Smooth muscle cell (in vitro differentiated cells): ENCODE results near the gene ATP8A1. TPM values are rescaled to one million over a fixed set of nuclear protein-coding genes. Genes with fewer than 3 reads are reported as not detected.

ENCODE experiments used
- DNase-seq: peaks from one replicate; lab custom pipeline; 2025; ENCODE audit not compliant: unreplicated experiment; lab: John Stamatoyannopoulos, UW
- H2AFZ ChIP-seq: fragments of 200-600 bp; sonication (generic); 2 replicates; pipeline ENCODE4 v1.6.0; 2016; ENCODE audit warnings: antibody characterized with exemption, low read depth, mild to moderate bottlenecking
- H3F3A ChIP-seq: fragments of 200-600 bp; sonication (generic); 2 replicates; pipeline ENCODE4 v1.6.0; 2017; ENCODE audit warnings: antibody characterized with exemption, low read depth
- H3K27ac ChIP-seq: fragments of 200-600 bp; sonication (generic); 2 replicates; pipeline ENCODE4 v1.5.1; 2016; ENCODE audit warnings: low read depth, mild to moderate bottlenecking
- H3K27me3 ChIP-seq: fragments of 200-600 bp; sonication (generic); 2 replicates; pipeline ENCODE4 v1.6.1; 2016; ENCODE audit warnings: low read depth, mild to moderate bottlenecking
- H3K36me3 ChIP-seq: fragments of 200-600 bp; sonication (generic); 2 replicates; pipeline ENCODE4 v1.5.1; 2016; ENCODE audit warnings: low read depth
- H3K4me1 ChIP-seq: fragments of 200-600 bp; sonication (generic); 2 replicates; pipeline ENCODE4 v1.5.1; 2016; ENCODE audit warnings: low read depth
- H3K4me2 ChIP-seq: fragments of 200-600 bp; sonication (generic); 2 replicates; pipeline ENCODE4 v1.6.0; 2016; ENCODE audit warnings: mild to moderate bottlenecking
- H3K4me3 ChIP-seq: fragments of 200-600 bp; sonication (generic); 2 replicates; pipeline ENCODE4 v1.5.1; 2016; ENCODE audit warnings: mild to moderate bottlenecking
- H3K79me2 ChIP-seq: fragments of 200-600 bp; sonication (generic); 2 replicates; pipeline ENCODE4 v1.6.0; 2016; ENCODE audit warnings: low read depth, mild to moderate bottlenecking
- H3K9ac ChIP-seq: fragments of 200-600 bp; sonication (generic); 2 replicates; pipeline ENCODE4 v1.6.0; 2016; ENCODE audit warnings: low read depth
- H3K9me3 ChIP-seq: fragments of 200-600 bp; sonication (generic); replicated peaks from 2 replicates; pipeline ENCODE4 v1.5.1; 2016; ENCODE audit warnings: low read depth
- H4K20me1 ChIP-seq: fragments of 200-600 bp; sonication (generic); 2 replicates; pipeline ENCODE4 v1.6.0; 2016; ENCODE audit warnings: low read depth
- whole genome bisulfite sequencing: methylation state at CpG from one replicate; pipeline ENCODE4 v1.1.7; 2016; ENCODE audit warnings: low lambda C conversion rate; 5-methylcytosine and 5-hydroxymethylcytosine counted together
- polyA plus RNA-seq: library from polyadenylated mRNA; unstranded; fragments of >200 nt; fragmentation: Nextera tagmentation; extraction: Ambion mirVana; gene quantifications from 2 replicates; pipeline ENCODE4 v1.2.1, GENCODE V29; 2016
- total RNA-seq: library from RNA; depleted of rRNA; stranded (reverse); fragments of >200 nt; gene quantifications from 2 replicates; pipeline ENCODE4 v1.2.3, GENCODE V29; 2014
- TF ChIP-seq, protein P1 (sequence below): fragments of 200-600 bp; sonication (generic); IDR thresholded peaks from 2 replicates; pipeline ENCODE4 v1.5.1; 2017; ENCODE audit warnings: borderline replicate concordance, mild to moderate bottlenecking, antibody characterized with exemption; ENCODE audit not compliant: insufficient read depth, poor library complexity, severe bottlenecking

Gene ATP8A1
- total and polyA plus RNA-seq, 2 experiments from 2014 or later, result 1.8 TPM; not detected in 1

DNA sequence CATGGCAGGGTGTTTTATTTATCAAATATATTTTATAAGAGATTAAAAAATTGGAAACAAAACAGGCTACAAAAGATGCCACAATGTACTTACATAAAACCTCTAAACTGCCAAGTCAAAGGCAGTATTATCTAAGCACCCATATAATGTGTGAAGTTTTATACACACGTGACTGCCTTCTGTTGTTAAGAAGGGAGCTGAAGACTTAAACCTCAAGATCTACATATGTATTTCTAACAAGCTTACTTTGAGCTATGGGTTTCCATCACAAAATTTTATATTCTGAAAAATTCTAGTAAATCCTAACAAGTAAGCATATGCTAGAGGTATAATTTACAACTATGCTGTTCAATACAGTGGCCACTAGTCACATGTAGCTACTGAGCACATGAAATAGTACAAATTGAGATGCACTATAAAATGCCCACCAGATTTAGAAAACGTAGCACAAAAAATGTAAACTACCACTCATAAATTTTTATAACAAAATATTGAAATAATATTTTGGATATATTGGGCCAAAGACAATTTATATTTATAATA lies 9.8 kb downstream of the ATP8A1 start:
- H3K4me3 ChIP-seq, result no peak overlapping the region
- WGBS, result 58% methylated on average over 2 of the region's 2 CpGs
- no peak for DNase-seq

DNA sequence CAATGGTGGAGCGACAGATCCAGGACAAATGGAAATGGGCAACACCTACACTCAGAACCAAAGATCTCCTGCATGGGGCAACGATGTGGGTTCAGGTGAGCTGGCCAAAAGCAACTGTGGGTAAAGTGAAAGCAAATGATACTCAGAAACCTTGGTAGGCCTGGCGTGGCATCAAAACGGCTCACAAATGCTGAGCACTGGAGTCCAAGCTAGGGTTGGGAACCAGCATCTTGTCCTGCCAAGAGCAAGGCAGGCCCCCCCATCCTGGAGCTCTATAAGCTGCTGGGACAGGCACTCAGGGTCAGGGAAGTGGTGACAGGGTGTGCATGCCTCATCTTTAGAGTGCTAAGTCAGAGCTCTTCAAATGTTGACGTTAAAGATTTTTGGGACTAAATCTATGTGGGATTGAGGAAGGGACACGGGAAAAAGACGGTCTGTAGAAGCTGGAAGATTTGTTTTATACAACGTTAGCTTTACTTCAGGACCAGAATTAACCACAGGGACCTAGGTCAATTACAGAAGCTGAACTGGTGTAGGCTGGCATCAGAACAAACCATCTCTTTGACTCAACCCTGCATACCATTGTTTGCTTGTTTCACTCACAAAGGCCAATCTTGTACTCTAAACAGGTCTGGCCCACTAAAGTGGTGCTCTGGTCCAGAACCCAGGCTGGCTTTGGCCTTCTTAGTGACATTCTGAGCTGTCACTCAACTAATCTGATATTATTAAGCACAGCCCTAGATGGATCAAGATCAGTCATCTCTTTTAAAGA lies 10.7 kb downstream of the ATP8A1 start:
- H3K4me2 ChIP-seq, result no peak overlapping the region
- no peak overlapping the region for H2AFZ ChIP-seq
- TF ChIP-seq, protein P1, sequence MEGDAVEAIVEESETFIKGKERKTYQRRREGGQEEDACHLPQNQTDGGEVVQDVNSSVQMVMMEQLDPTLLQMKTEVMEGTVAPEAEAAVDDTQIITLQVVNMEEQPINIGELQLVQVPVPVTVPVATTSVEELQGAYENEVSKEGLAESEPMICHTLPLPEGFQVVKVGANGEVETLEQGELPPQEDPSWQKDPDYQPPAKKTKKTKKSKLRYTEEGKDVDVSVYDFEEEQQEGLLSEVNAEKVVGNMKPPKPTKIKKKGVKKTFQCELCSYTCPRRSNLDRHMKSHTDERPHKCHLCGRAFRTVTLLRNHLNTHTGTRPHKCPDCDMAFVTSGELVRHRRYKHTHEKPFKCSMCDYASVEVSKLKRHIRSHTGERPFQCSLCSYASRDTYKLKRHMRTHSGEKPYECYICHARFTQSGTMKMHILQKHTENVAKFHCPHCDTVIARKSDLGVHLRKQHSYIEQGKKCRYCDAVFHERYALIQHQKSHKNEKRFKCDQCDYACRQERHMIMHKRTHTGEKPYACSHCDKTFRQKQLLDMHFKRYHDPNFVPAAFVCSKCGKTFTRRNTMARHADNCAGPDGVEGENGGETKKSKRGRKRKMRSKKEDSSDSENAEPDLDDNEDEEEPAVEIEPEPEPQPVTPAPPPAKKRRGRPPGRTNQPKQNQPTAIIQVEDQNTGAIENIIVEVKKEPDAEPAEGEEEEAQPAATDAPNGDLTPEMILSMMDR, result no peak
- no peak overlapping the region for H3K9ac ChIP-seq
- H3K27me3 ChIP-seq, result no peaks in the 10 kb centered on the region
- WGBS, result 92% methylated on average over 8 of the region's 8 CpGs
- no peaks in the 10 kb centered on the region for H4K20me1 ChIP-seq
- H3K36me3 ChIP-seq, result no peaks in the 10 kb centered on the region
- no peak overlapping the region for H3K4me3 ChIP-seq
- DNase-seq, result no peak
- H3F3A ChIP-seq, result no peaks in the 10 kb centered on the region
- no peaks in the 10 kb centered on the region for H3K79me2 ChIP-seq
- H3K9me3 ChIP-seq, result no peaks in the 10 kb centered on the region
- H3K4me1 ChIP-seq, result peaks cover 10% of the 10 kb centered on the region
- no peak overlapping the region for H3K27ac ChIP-seq

More for the DNA sequence above, 9.8 kb downstream of the ATP8A1 start:
- Histone ChIP-seq H3F3A (no peaks in the 10 kb centered on the region), H2AFZ (no peak overlapping the region), H3K27me3 (no peaks in the 10 kb centered on the region), H3K79me2 (no peaks in the 10 kb centered on the region), H3K36me3 (no peaks in the 10 kb centered on the region), H3K9ac (no peak overlapping the region), H3K4me1 (peaks cover 4% of the 10 kb centered on the region), H3K9me3 (no peaks in the 10 kb centered on the region), H4K20me1 (no peaks in the 10 kb centered on the region), H3K4me2 (no peak overlapping the region), H3K27ac (no peak overlapping the region)
- TF ChIP-seq, protein P1, result no peak

DNA sequence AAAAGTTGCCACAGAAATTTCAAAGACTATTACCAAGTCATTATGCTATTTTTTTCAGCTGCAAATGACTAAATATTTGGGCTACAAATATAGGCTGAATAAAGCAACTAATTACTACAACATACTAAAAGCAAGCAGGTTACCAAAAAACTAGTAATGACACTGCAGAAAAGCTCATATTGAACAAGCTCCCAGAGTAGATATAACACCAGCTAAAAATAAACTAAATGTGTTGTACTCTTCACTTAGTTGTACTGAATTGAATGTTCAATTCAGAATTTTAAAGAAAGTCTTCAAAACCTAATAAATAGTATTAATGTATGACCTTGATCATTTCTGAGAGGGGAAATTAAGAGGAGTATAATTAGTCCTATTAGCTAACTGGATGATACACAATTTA lies 12.0 kb downstream of the ATP8A1 start:
- no peaks in the 10 kb centered on the region for H3F3A ChIP-seq
- H3K36me3 ChIP-seq, result no peaks in the 10 kb centered on the region
- no peak overlapping the region for H3K4me3 ChIP-seq
- DNase-seq, result no peak
- no peak overlapping the region for H3K9ac ChIP-seq
- H3K4me1 ChIP-seq, result peaks cover 10% of the 10 kb centered on the region
- no peaks in the 10 kb centered on the region for H3K27me3 ChIP-seq
- no peaks in the 10 kb centered on the region for H4K20me1 ChIP-seq
- no peaks in the 10 kb centered on the region for H3K9me3 ChIP-seq
- TF ChIP-seq, protein P1, result no peak
- H3K79me2 ChIP-seq, result no peaks in the 10 kb centered on the region
- no peak overlapping the region for H3K4me2 ChIP-seq
- H3K27ac ChIP-seq, result no peak overlapping the region
- no peak overlapping the region for H2AFZ ChIP-seq

DNA sequence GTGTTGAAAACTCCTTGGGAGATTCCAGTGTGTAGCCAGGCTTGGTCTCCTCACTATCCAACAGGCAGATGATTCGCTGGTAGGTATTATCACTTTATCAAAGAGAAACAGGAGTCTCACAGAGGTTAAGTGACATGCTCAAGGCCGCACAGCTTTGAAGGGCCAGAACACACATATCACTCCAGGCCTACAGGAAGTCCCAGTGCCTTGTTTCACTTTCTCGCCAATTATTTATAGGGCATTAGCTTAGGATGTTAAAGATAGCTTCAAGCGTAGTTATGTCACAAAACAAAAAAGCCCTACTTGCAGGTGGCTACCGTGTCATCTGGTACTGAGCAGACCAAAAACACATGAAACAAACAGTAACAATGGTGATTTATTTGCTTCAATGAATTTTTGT lies 13.2 kb downstream of the ATP8A1 start:
- H3K4me3 ChIP-seq, result no peak overlapping the region
- DNase-seq, result no peak
- no peaks in the 10 kb centered on the region for H3K79me2 ChIP-seq
- H2AFZ ChIP-seq, result no peak overlapping the region
- no peak overlapping the region for H3K9ac ChIP-seq
- no peak overlapping the region for H3K27ac ChIP-seq
- WGBS, result 78% methylated on average over 5 of the region's 5 CpGs
- H3K27me3 ChIP-seq, result no peaks in the 10 kb centered on the region
- TF ChIP-seq, protein P1, result no peak
- no peak overlapping the region for H3K4me2 ChIP-seq
- H3K9me3 ChIP-seq, result no peaks in the 10 kb centered on the region
- peaks cover 10% of the 10 kb centered on the region for H3K4me1 ChIP-seq
- H3F3A ChIP-seq, result no peaks in the 10 kb centered on the region
- no peaks in the 10 kb centered on the region for H3K36me3 ChIP-seq
- H4K20me1 ChIP-seq, result no peaks in the 10 kb centered on the region
